ENCODE data around the gene KLRG1. TPM values are rescaled to one million over a fixed set of nuclear protein-coding genes. Genes with fewer than 3 reads are reported as not detected.

Gene KLRG1
- polyA plus RNA-seq, 1 donor: 3.9 TPM

GRCh38 chr12:8985213-8985754 lies 4.1 kb upstream of the KLRG1 start:
- DNase-seq (ENCODE audit: low read depth): no peak

DNA sequence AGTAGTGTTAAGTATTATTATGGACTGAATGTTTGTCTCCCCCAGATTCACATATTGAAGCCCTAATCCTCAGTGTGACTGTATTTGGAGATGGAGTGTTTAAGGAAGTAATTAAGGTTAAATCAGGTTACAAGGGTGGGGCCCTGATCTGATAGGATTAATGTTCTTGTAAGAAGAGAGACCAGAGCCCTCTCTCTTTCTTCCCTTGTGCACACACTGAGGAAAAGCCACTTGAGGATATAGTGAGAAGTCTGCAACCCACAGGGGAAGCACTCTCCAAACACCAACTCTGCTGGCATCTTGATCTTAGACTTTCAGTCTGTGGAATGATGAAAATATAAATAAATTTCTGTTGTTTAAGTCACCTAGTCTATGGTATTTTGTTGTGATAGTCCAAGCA lies 2.2 kb upstream of the KLRG1 start:
- DNase-seq (ENCODE audit: low read depth): no peak

GRCh38 chr12:8987685-8988084 lies 1.7 kb upstream of the KLRG1 start:
- DNase-seq (ENCODE audit: low read depth): no peak

GRCh38 chr12:8991371-8992345 lies 2.3 kb downstream of the KLRG1 start:
- no peak for DNase-seq (ENCODE audit: low read depth)

- DNase-seq (ENCODE audit: low read depth): no peak
Measured at GRCh38 chr12:8993827-8994226, 4.5 kb downstream of the KLRG1 start.

DNA sequence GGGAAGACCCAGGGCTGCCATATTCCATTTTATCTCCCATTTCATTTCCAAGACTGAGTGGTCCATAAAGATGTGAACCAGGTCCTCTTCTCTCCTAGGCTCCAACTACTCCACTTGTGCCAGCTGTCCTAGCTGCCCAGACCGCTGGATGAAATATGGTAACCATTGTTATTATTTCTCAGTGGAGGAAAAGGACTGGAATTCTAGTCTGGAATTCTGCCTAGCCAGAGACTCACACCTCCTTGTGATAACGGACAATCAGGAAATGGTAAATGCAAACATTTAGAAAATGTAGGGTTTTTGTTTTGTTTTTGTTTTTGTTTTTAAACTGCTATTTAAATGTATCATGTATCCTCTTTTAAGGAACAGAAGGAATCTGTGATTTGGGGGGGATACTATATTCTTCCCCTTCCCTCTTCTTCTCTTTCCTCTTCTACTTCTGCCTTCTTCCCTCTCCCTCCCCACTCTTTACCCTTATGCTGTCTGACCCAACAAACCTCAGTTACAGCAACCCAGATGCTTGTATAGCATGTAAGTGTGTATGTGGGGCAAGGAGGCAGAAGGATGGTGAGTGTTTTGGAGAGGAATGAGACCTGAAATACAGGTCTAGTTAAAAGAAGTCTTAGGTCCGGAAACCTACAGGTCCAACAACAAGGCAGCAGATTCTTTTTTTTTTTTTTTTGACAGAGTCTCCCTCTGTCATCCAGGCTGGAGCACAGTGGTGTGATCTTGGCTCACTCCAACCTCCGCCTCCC lies 5.9 kb downstream of the KLRG1 start:
- DNase-seq (ENCODE audit: low read depth): no peak

GRCh38 chr12:8996682-8997405 lies 7.5 kb downstream of the KLRG1 start:
- no peak for DNase-seq (ENCODE audit: low read depth)

GRCh38 chr12:9001233-9001632 lies 11.9 kb downstream of the KLRG1 start:
- DNase-seq (ENCODE audit: low read depth): no peak

DNA sequence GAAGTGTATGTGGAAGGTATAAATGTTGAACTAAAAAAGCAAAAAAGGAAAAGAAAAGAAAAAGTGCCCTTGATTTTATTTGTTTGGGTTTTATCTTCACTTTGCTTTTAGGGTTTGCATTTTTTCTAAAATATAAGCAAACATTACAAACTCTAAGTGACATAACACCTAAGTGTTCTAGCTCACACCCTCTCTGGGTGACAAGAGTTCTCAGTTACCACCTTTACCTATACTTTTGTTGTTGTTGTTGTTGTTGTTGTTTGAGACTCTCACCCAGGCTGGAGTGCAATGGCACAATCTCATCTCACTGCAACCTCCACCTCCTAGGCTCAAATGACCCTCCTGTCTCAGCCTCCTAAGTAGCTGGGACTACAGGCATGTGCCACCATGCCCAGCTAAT lies 13.0 kb downstream of the KLRG1 start:
- no peak for DNase-seq (ENCODE audit: low read depth)

- no peak for DNase-seq (ENCODE audit: low read depth)
Measured at GRCh38 chr12:9022592-9022991, 33.2 kb downstream of the KLRG1 start.

- no peak for DNase-seq (ENCODE audit: low read depth)
Measured at GRCh38 chr12:9024512-9024911, 35.2 kb downstream of the KLRG1 start.

- DNase-seq (ENCODE audit: low read depth): no peak
Measured at GRCh38 chr12:9027161-9028059, 38.1 kb downstream of the KLRG1 start.

GRCh38 chr12:9030776-9031175 lies 41.4 kb downstream of the KLRG1 start:
- no peak for DNase-seq (ENCODE audit: low read depth)

DNA sequence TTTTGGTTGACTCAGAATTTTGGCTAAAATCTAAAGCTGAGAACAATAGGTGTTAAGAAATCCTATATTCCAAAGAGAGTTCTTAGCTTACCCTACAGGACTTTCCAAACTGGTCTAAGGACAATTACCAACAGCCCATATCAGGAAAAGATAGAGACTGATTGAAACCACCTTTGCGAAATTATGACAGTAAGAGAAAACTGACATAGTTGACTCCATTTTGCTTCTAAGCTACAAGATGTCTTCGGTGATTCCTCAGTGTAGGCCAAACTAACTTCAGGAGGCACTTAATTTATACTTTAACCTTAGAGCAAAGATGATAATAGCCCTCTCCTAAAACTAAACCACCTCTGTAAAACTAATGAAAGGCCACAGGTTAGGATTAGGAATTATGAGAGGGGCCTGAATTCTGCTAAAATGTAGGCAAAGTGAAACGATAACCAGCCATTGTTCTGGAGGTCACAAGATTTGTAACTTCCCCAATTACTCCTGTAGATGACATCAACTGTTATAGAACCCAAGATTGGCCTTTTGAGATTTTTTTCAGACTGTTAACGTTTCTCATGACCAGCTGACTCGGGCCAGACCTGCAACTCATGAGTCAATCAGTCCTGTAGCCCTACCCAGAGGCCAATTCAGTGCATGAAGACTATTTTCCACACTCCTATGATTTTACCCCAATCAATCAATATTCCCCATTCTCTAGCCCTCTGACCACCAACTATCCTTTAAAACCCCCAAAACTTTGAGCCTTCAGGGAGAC lies 43.0 kb downstream of the KLRG1 start:
- DNase-seq (ENCODE audit: low read depth): no peak

GRCh38 chr12:9033265-9033887 lies 44.0 kb downstream of the KLRG1 start:
- no peak for DNase-seq (ENCODE audit: low read depth)

DNA sequence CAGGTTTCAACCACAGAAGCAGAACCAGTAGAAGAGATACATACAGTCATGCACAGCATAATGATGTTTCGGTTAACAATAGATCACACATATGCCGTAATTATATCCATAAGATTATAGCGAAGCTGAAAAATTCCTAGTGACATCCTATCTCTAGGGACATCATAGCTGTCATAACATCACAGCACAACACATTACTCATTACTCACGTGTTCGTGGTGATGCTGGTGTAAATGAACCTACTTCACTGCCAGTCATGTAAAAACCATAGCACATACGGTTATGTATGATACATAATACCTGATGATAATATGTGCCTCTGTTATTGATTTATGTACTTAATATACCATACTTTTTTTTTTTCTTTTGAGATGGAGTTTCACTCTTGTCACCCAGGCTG lies 44.7 kb downstream of the KLRG1 start:
- DNase-seq (ENCODE audit: low read depth): no peak

DNA sequence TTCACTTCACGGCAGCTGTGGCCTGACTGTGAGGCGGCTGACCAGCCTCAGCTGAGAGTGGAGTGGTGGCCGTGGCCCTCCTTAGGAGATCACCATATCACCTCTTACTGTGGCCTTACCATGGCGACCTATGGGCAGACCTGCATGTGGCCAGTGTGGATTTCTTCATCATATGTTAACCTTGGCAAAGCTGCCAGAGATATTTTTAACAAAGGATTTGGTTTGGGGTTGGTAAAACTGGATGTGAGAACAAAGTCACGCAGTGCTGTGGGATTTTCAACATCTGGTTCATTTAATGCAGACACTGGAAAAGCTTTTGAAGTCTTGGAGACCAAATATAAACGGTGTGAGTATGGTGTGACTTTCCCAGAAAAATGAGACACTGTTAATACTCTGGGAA lies 46.9 kb downstream of the KLRG1 start:
- no peak for DNase-seq (ENCODE audit: low read depth)

DNA sequence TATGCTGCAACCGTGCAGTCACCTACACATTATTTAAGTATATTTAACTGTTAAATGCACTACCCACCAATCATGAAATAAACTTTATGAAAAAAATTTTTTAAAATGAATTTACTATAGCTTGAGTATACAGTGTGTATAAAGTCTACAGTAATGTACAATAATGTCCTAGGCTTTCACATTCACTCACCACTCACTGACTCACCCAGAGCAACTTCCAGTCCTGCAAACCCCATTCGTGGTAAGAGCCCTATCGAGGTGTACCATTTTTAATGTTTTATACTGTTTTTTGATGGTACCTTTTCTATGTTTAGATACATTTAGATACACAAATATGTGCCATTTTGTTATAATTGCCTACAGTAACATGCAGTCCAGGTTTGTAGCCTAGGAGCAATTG lies 48.1 kb downstream of the KLRG1 start:
- DNase-seq (ENCODE audit: low read depth): no peak

DNA sequence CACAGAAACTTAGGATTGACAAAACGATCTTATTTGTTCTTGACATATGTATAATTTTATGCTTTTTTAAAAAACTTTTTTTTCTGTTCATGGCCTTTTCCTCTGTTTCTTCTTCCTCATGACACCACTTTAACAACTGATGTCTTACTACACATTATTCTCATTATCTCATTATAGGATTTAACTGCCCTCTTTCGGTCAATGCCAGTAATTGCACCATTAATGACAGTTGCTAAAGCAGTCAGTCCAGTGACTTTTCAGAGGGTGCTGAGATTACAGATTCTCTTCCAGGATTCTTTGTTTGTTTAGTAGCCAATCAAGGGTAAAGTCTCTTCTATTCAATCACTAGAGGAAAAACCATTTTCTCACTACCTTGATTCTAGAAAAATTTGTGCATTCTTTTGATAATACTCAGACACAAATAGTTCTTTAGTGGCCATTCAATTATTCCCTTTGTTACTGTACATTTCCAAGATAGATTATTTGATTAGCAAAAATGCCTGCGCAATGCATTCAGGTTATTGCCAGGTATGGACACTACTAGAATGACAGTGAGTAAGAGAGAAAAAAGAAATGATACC lies 50.1 kb downstream of the KLRG1 start:
- DNase-seq (ENCODE audit: low read depth): no peak

Measured in forelimb muscle (tissue), 1 donor.